Lung (tissue), 12 donors: ENCODE results near the gene PLA2R1. TPM values are rescaled to one million over a fixed set of nuclear protein-coding genes. Genes with fewer than 3 reads are reported as not detected.

ENCODE experiments used
- ATAC-seq: fragments of 200-7000 bp; cut with Tn5 transposase; one replicate; pipeline ENCODE4 v1.9.1; 2020; ENCODE audit warnings: moderate number of reproducible peaks; ENCODE audit not compliant: insufficient read depth, low FRiP score
- DNase-seq, 3 donors: peaks; one replicate each; pipeline ENCODE4 v3.0.0-alpha.2; 2013 to 2017
- H3K27ac ChIP-seq, 2 donors: one replicate each; pipeline ENCODE4 v1.5.1; 2013; ENCODE audit warnings: mild to moderate bottlenecking in 2 of 2, moderate library complexity in 2 of 2, control low read depth in 1 of 2, inconsistent platforms in 1 of 2, low read depth in 1 of 2, low read length in 1 of 2
- H3K27me3 ChIP-seq, 3 donors: one replicate each; pipeline ENCODE4 v1.5.1; 2013; ENCODE audit warnings: low read length in 2 of 3; ENCODE audit not compliant: control insufficient read depth in 3 of 3, insufficient read depth in 3 of 3
- H3K36me3 ChIP-seq, 4 donors: one replicate each; pipeline ENCODE4 v1.5.1; 2013; ENCODE audit warnings: low read length in 4 of 4, mild to moderate bottlenecking in 1 of 4, moderate library complexity in 1 of 4; ENCODE audit not compliant: control insufficient read depth in 4 of 4, insufficient read depth in 4 of 4
- H3K4me1 ChIP-seq, 5 donors: one replicate each; pipeline ENCODE4 v1.5.1; 2013; ENCODE audit warnings: low read length in 5 of 5, mild to moderate bottlenecking in 2 of 5, moderate library complexity in 1 of 5; ENCODE audit not compliant: control insufficient read depth in 5 of 5, insufficient read depth in 5 of 5
- H3K4me3 ChIP-seq: one replicate; pipeline ENCODE4 v1.5.1; 2013; ENCODE audit warnings: mild to moderate bottlenecking, control low read depth, moderate library complexity
- H3K9ac ChIP-seq, 2 donors: one replicate each; pipeline ENCODE4 v1.5.1; 2013; ENCODE audit warnings: low read length in 2 of 2, control low read depth in 1 of 2; ENCODE audit not compliant: insufficient read depth in 1 of 2
- H3K9me3 ChIP-seq, 4 donors: one replicate each; pipeline ENCODE4 v1.5.1; 2013; ENCODE audit warnings: low read length in 3 of 4, mild to moderate bottlenecking in 1 of 4, moderate library complexity in 1 of 4; ENCODE audit not compliant: control insufficient read depth in 4 of 4, insufficient read depth in 3 of 4
- CTCF ChIP-seq: IDR thresholded peaks from 2 replicates; pipeline ENCODE4 v1.5.1; 2012; ENCODE audit warnings: mild to moderate bottlenecking; ENCODE audit errors: control extremely low read depth, extremely low read depth
- WGBS, 2 donors: extraction: QIAGEN DNeasy Blood & Tissue Kit; methylation state at CpG; one replicate each; pipeline ENCODE4 v1.1.7; 2013; 5-methylcytosine and 5-hydroxymethylcytosine counted together
- polyA plus RNA-seq, 2 donors: library from polyadenylated mRNA; stranded (reverse); fragments of 200-250 nt; gene quantifications; one replicate each; pipeline ENCODE4 v1.2.1, GENCODE V29; 2013
- total RNA-seq, 2 donors: library from RNA; depleted of rRNA in 1 of 2; stranded (reverse); fragments of >200 nt in 1 of 2; gene quantifications; one replicate each; pipeline ENCODE4 v1.2.1, GENCODE V29; 2014 to 2021
- donor health status: control.
- donor health status: control.
- donor health status: Bipolar disorder and iron deficiency.
- donor health status: healthy.
- donor health status: DM: yes; HTN: yes; CAD: no.

The PLA2R1 gene
- total and polyA plus RNA-seq, 4 donors = 0.79 to 13.5 (median 2.3) TPM

GRCh38 chr2:160028431-160029269, 33.8 kb downstream of the PLA2R1 start:
- peak in 2 of 3 donors; percentile 69 to 78 for DNase-seq
- no peak for ATAC-seq
- Histone ChIP-seq H3K27ac (no peak overlapping the region), H3K4me3 (no peak overlapping the region), H3K36me3 (no peaks in the 10 kb centered on the region), H3K9ac (no peak overlapping the region), H3K9me3 (peaks cover 0 to 2% (median 0%) of the 10 kb centered on the region in 4 donors), H3K27me3 (no peaks in the 10 kb centered on the region), H3K4me1 (peaks cover 0 to 12% (median 2%) of the 10 kb centered on the region in 5 donors)
- WGBS, 2 donors = 68 to 86% methylated on average over 10 of the region's 10 CpGs
- TF ChIP-seq CTCF = no peak

GRCh38 chr2:160022162-160022561, 40.3 kb downstream of the PLA2R1 start:
- H3K27me3 ChIP-seq = no peaks in the 10 kb centered on the region
- 93 to 97% methylated on average over 1 of the region's 1 CpG for WGBS, 2 donors

GRCh38 chr2:160019374-160020090, 42.9 kb downstream of the PLA2R1 start:
- no peak for ATAC-seq
- peaks cover 0 to 3% (median 1%) of the 10 kb centered on the region in 4 donors for H3K9me3 ChIP-seq
- no peaks in the 10 kb centered on the region for H3K4me1 ChIP-seq
- H3K27me3 ChIP-seq = no peaks in the 10 kb centered on the region
- 93 to 94% methylated on average over 2 of the region's 2 CpGs for WGBS, 2 donors
- H3K36me3 ChIP-seq = peaks cover 0 to 1% (median 0%) of the 10 kb centered on the region in 4 donors
- no peak overlapping the region for H3K27ac ChIP-seq
- no peak for TF ChIP-seq CTCF
- no peak overlapping the region for H3K4me3 ChIP-seq
- no peak for DNase-seq
- no peak overlapping the region for H3K9ac ChIP-seq

More at GRCh38 chr2:160022162-160022561, 40.3 kb downstream of the PLA2R1 start:
- Histone ChIP-seq H3K36me3 (peaks cover 0 to 1% (median 0%) of the 10 kb centered on the region in 4 donors), H3K9ac (no peak overlapping the region), H3K4me3 (no peak overlapping the region), H3K9me3 (peaks cover 0 to 4% (median 1%) of the 10 kb centered on the region in 4 donors), H3K27ac (no peak overlapping the region), H3K4me1 (no peaks in the 10 kb centered on the region)
- DNase-seq = no peak
- ATAC-seq = no peak
- no peak for TF ChIP-seq CTCF
